Measurements from ENCODE around the gene LIPK.
"Not testable (repeated sequence)": the region's sequence is repeated elsewhere in the genome, so short reads cannot be mapped to it uniquely, and the experiment has no call there.

Gene LIPK

GRCh38 chr10:88687853-88688467 lies 18.1 kb upstream of the LIPK start:
- TF ChIP-seq ZNF274 (IDR thresholded peaks at IDR 0.05; ENCODE audit: low read depth, low read length) = no peak
- H3K4me3 ChIP-seq (ENCODE audit: low read length) = no peak overlapping the region

GRCh38 chr10:88689366-88689765 lies 16.7 kb upstream of the LIPK start:
- no peak for TF ChIP-seq ZNF274 (IDR thresholded peaks at IDR 0.05; ENCODE audit: low read depth, low read length)
- no peak overlapping the region for H3K4me3 ChIP-seq (ENCODE audit: low read length)

GRCh38 chr10:88693392-88694020 lies 12.5 kb upstream of the LIPK start:
- TF ChIP-seq ZNF274 (IDR thresholded peaks at IDR 0.05; ENCODE audit: low read depth, low read length) = no peak

GRCh38 chr10:88702848-88703597 lies 3.0 kb upstream of the LIPK start:
- TF ChIP-seq ZNF274 (IDR thresholded peaks at IDR 0.05; ENCODE audit: low read depth, low read length) = no peak
- no peak overlapping the region for H3K4me3 ChIP-seq (ENCODE audit: low read length)

More at GRCh38 chr10:88693392-88694020, 12.5 kb upstream of the LIPK start:
- no peak overlapping the region for H3K4me3 ChIP-seq (ENCODE audit: low read length)

- no peak overlapping the region for H3K4me3 ChIP-seq (ENCODE audit: low read length)
Observed at GRCh38 chr10:88707429-88708155, 1.5 kb downstream of the LIPK start.

GRCh38 chr10:88709361-88709760 lies 3.3 kb downstream of the LIPK start:
- not testable (repeated sequence) for H3K4me3 ChIP-seq (ENCODE audit: low read length)

More at GRCh38 chr10:88707429-88708155, 1.5 kb downstream of the LIPK start:
- no peak for TF ChIP-seq ZNF274 (IDR thresholded peaks at IDR 0.05; ENCODE audit: low read depth, low read length)

- no peak for TF ChIP-seq ZNF274 (IDR thresholded peaks at IDR 0.05; ENCODE audit: low read depth, low read length)
- no peak overlapping the region for H3K4me3 ChIP-seq (ENCODE audit: low read length)
Observed at GRCh38 chr10:88715517-88715916, 9.5 kb downstream of the LIPK start.

- TF ChIP-seq ZNF274 (IDR thresholded peaks at IDR 0.05; ENCODE audit: low read depth, low read length) = no peak
- no peak overlapping the region for H3K4me3 ChIP-seq (ENCODE audit: low read length)
Observed at GRCh38 chr10:88721392-88721791, 15.3 kb downstream of the LIPK start.

GRCh38 chr10:88725798-88726197 lies 19.7 kb downstream of the LIPK start:
- TF ChIP-seq ZNF274 (IDR thresholded peaks at IDR 0.05; ENCODE audit: low read depth, low read length) = no peak
- H3K4me3 ChIP-seq (ENCODE audit: low read length) = no peak overlapping the region

- no peak overlapping the region for H3K4me3 ChIP-seq (ENCODE audit: low read length)
- TF ChIP-seq ZNF274 (IDR thresholded peaks at IDR 0.05; ENCODE audit: low read depth, low read length) = no peak
Observed at GRCh38 chr10:88728107-88728763, 22.2 kb downstream of the LIPK start.

- no peak overlapping the region for H3K4me3 ChIP-seq (ENCODE audit: low read length)
- no peak for TF ChIP-seq ZNF274 (IDR thresholded peaks at IDR 0.05; ENCODE audit: low read depth, low read length)
Observed at GRCh38 chr10:88730864-88731263, 24.8 kb downstream of the LIPK start.

GRCh38 chr10:88731296-88731695 lies 25.2 kb downstream of the LIPK start:
- no peak for TF ChIP-seq ZNF274 (IDR thresholded peaks at IDR 0.05; ENCODE audit: low read depth, low read length)
- H3K4me3 ChIP-seq (ENCODE audit: low read length) = no peak overlapping the region

GRCh38 chr10:88733215-88733614 lies 27.2 kb downstream of the LIPK start:
- TF ChIP-seq ZNF274 (IDR thresholded peaks at IDR 0.05; ENCODE audit: low read depth, low read length) = no peak

GRCh38 chr10:88735661-88736060 lies 29.6 kb downstream of the LIPK start:
- no peak for TF ChIP-seq ZNF274 (IDR thresholded peaks at IDR 0.05; ENCODE audit: low read depth, low read length)
- H3K4me3 ChIP-seq (ENCODE audit: low read length) = no peak overlapping the region

More at GRCh38 chr10:88733215-88733614, 27.2 kb downstream of the LIPK start:
- no peak overlapping the region for H3K4me3 ChIP-seq (ENCODE audit: low read length)

GRCh38 chr10:88741921-88742320 lies 35.9 kb downstream of the LIPK start:
- not testable (repeated sequence) for H3K4me3 ChIP-seq (ENCODE audit: low read length)
